ENCODE results near the gene MTUS2. TPM values are rescaled to one million over a fixed set of nuclear protein-coding genes. Genes with fewer than 3 reads are reported as not detected.

MTUS2 gene
- total and polyA plus RNA-seq, 2 donors from 2014 or later: 0.06 to 0.22 TPM

DNA sequence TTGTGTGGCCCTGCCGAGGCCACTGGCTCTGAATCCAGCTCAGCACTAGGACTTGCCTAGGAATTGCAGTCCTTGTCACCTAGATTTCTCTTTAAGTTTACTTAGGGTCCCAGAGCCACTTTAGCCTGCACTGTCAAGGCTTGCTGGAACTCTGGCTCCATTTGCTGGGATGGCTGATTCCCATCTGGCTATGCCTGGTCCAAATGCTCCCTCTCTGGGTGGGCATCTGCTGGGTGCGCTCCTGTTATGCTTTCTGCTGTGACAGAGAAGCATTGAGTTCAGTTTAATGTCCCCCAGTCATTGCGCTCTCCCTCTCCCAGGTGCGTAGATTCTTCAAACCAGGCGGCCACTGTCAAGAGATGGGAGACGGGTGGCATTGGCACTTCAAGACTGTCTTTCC, 102.2 kb downstream of the MTUS2 start:
- H3K9me3 ChIP-seq (ENCODE audit: control insufficient read depth in 2 of 3, insufficient read depth in 1 of 3, low read length in 3 of 3): peaks cover 0 to 4% (median 0%) of the 10 kb centered on the region in 3 donors
- H3K27me3 ChIP-seq (ENCODE audit: control insufficient read depth, insufficient read depth, low read length): no peaks in the 10 kb centered on the region
- H3K4me3 ChIP-seq (ENCODE audit: low read length in 3 of 3): no peak overlapping the region
- DNase-seq (no peak), FAIRE-seq (no peak)
- no peaks in the 10 kb centered on the region for H3K36me3 ChIP-seq (ENCODE audit: control insufficient read depth in 2 of 3, insufficient read depth in 3 of 3, low read length in 3 of 3)
- TF ChIP-seq, protein P1, sequence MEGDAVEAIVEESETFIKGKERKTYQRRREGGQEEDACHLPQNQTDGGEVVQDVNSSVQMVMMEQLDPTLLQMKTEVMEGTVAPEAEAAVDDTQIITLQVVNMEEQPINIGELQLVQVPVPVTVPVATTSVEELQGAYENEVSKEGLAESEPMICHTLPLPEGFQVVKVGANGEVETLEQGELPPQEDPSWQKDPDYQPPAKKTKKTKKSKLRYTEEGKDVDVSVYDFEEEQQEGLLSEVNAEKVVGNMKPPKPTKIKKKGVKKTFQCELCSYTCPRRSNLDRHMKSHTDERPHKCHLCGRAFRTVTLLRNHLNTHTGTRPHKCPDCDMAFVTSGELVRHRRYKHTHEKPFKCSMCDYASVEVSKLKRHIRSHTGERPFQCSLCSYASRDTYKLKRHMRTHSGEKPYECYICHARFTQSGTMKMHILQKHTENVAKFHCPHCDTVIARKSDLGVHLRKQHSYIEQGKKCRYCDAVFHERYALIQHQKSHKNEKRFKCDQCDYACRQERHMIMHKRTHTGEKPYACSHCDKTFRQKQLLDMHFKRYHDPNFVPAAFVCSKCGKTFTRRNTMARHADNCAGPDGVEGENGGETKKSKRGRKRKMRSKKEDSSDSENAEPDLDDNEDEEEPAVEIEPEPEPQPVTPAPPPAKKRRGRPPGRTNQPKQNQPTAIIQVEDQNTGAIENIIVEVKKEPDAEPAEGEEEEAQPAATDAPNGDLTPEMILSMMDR (IDR thresholded peaks at IDR 0.05; ENCODE audit: borderline replicate concordance, extremely low read depth, insufficient read depth): no peak
- H3K9ac ChIP-seq (ENCODE audit: low read length in 3 of 3): no peak overlapping the region
- H3K4me1 ChIP-seq (ENCODE audit: control insufficient read depth in 2 of 3, insufficient read depth in 2 of 3, low read depth in 1 of 3, low read length in 3 of 3): no peaks in the 10 kb centered on the region
- intact Hi-C loops (cut with DNase I): no loop called here
- no peak overlapping the region for H3K27ac ChIP-seq (ENCODE audit: low read depth in 2 of 2, low read length in 2 of 2)

DNA sequence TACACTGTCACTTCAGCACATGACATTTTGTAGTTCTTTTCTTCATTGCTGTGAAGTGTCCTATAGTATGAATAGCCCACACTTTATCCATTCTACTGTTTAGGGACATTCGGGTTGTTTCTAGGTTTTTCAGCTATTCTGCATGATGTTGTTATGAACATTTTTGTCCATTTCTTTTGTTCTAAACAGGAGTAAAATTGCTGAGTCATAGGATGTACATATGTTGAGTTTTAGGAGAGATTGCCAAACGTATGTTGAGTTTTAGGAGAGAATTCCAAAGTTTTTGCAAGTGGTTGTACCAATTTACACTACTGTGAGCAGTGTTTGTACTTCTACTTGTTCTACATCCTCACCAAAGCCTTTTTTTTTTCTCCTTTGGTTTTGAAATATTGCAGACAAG, 115.0 kb downstream of the MTUS2 start:
- intact Hi-C loops (cut with DNase I): no loop called here
- Histone ChIP-seq H3K4me1 (ENCODE audit: control insufficient read depth in 2 of 3, insufficient read depth in 2 of 3, low read depth in 1 of 3, low read length in 3 of 3) (no peaks in the 10 kb centered on the region), H3K36me3 (ENCODE audit: control insufficient read depth in 2 of 3, insufficient read depth in 3 of 3, low read length in 3 of 3) (no peaks in the 10 kb centered on the region), H3K27ac (ENCODE audit: low read depth in 2 of 2, low read length in 2 of 2) (no peak overlapping the region), H3K9me3 (ENCODE audit: control insufficient read depth in 2 of 3, insufficient read depth in 1 of 3, low read length in 3 of 3) (no peaks in the 10 kb centered on the region), H3K9ac (ENCODE audit: low read length in 3 of 3) (no peak overlapping the region), H3K27me3 (ENCODE audit: control insufficient read depth, insufficient read depth, low read length) (no peaks in the 10 kb centered on the region), H3K4me3 (ENCODE audit: low read length in 3 of 3) (no peak overlapping the region)
- DNase-seq (no peak), FAIRE-seq (no peak)
- TF ChIP-seq, protein P1 (IDR thresholded peaks at IDR 0.05; ENCODE audit: borderline replicate concordance, extremely low read depth, insufficient read depth): no peak

DNA sequence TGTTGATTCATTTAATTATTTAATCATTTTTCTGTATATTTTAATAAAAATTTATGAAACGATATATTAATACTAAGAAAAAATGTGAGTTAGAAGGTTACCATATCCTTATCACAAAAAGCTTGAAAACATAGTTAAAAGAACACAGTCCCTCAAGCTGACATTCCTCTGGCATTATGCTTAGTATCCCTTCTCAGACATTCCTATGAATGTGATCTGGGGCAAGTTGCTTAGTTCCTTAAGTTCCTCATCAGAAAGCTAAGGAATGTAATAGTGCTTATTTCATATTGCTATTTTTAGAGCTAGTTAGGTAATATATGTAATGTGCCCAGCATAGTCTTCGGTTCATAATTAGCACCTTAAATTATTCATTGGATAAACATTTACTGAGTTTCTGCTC, 122.8 kb downstream of the MTUS2 start:
- no peaks in the 10 kb centered on the region for H3K9me3 ChIP-seq (ENCODE audit: control insufficient read depth in 2 of 3, insufficient read depth in 1 of 3, low read length in 3 of 3)
- H3K4me1 ChIP-seq (ENCODE audit: control insufficient read depth in 2 of 3, insufficient read depth in 2 of 3, low read depth in 1 of 3, low read length in 3 of 3): no peaks in the 10 kb centered on the region
- DNase-seq: no peak
- no peak for FAIRE-seq
- TF ChIP-seq, protein P1 (IDR thresholded peaks at IDR 0.05; ENCODE audit: borderline replicate concordance, extremely low read depth, insufficient read depth): no peak
- no peak overlapping the region for H3K9ac ChIP-seq (ENCODE audit: low read length in 3 of 3)
- no peak overlapping the region for H3K4me3 ChIP-seq (ENCODE audit: low read length in 3 of 3)
- intact Hi-C loops (cut with DNase I): no loop called here
- H3K27ac ChIP-seq (ENCODE audit: low read depth in 2 of 2, low read length in 2 of 2): no peak overlapping the region
- H3K36me3 ChIP-seq (ENCODE audit: control insufficient read depth in 2 of 3, insufficient read depth in 3 of 3, low read length in 3 of 3): no peaks in the 10 kb centered on the region
- no peaks in the 10 kb centered on the region for H3K27me3 ChIP-seq (ENCODE audit: control insufficient read depth, insufficient read depth, low read length)

All from kidney (tissue), 14 donors.